IPS-15b (cell line): ENCODE data around the gene MT1E.

Experiments
- H3K27me3 ChIP-seq: one replicate; pipeline ENCODE4 v1.6.1; 2013; ENCODE audit warnings: low read length; ENCODE audit not compliant: control insufficient read depth, insufficient read depth
- H3K36me3 ChIP-seq: one replicate; pipeline ENCODE4 v1.6.1; 2013; ENCODE audit warnings: low read length; ENCODE audit not compliant: control insufficient read depth, insufficient read depth
- H3K4me1 ChIP-seq: one replicate; pipeline ENCODE4 v1.6.1; 2013; ENCODE audit warnings: mild to moderate bottlenecking, low read length; ENCODE audit not compliant: control insufficient read depth, insufficient read depth
- H3K4me3 ChIP-seq: one replicate; pipeline ENCODE4 v1.5.1; 2013; ENCODE audit warnings: low read depth, low read length
- H3K9ac ChIP-seq: one replicate; pipeline ENCODE4 v1.6.1; 2013; ENCODE audit warnings: low read depth, mild to moderate bottlenecking, low read length
- H3K9me3 ChIP-seq: one replicate; pipeline ENCODE4 v1.6.1; 2013; ENCODE audit warnings: mild to moderate bottlenecking, low read length; ENCODE audit not compliant: control insufficient read depth, insufficient read depth

The MT1E gene

DNA sequence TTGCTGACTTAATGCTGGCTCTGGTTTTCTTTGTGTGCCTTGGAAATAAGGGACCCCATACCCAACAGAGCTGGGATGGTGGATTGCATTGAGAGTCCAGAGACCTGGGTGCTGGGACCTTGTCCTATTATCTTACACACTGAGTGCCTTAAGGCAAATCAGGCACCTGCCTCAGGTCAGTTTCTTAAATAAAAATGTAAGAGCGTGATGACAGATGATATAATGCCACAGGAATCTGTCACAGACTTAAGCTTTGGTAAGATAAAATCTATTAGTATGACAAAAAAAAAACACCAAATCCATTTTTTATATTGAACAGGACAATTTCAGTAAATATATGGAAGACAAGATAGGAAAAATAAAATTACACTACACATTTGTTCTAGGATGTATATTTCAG, 14.5 kb downstream of the MT1E start:
- Histone ChIP-seq H3K4me1 (peaks cover 6% of the 10 kb centered on the region), H3K4me3 (no peak overlapping the region), H3K9ac (no peak overlapping the region), H3K27me3 (peaks cover 100% of the 10 kb centered on the region), H3K36me3 (no peaks in the 10 kb centered on the region), H3K9me3 (no peaks in the 10 kb centered on the region)

DNA sequence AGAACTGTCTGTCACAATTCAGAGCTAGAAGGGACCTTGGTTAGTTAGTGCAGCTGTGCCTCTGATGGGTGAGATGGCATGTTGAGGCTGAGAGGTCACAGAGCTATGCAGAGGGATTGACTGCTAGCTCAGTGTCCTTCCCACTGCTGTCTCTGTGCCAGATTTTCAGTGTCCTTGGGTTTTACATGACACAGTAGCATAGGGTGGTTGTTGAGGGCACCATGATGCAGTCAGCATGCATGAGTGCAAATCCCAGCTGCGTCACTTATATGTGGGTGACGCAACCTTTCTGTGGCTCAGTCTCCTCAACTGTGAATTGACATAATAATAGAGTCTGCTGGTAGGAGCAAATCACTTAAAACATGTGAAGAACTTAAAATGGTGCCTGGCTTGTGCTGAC, 15.6 kb downstream of the MT1E start:
- H3K4me3 ChIP-seq, result no peak overlapping the region
- H3K27me3 ChIP-seq, result peaks cover 100% of the 10 kb centered on the region

DNA sequence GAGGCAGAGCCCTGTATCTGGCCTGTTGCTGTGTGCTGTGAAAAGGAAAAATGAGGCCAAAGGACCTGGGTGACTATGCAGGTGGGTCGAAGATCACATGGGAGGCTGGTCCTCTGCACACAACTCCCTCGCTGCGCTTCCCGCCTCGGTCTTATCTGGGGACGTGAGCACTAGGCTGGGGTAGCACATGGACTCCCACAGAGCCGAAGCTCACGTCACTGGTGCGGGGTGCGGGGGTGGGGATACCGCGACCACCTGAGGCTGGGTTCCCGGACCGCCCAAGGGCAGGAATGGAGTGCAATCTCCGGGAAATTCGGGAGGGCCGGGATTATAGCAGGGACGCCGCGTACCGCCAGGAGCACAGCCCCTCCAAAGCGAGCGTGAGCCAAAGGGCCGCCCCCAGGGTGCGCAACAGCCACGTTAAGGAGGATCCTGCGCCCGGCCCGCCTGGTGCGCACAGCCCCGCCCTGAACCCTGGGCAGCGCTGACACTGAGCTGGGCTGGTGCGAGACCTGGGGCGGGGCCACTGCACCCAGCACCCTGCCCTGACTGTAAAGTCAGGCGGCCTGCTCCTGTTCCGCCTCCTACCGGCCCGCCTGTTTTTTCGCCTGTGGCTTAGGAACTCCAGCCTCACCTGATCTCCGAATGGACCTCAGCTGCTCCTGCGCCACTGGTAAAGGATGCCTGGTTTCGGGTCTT, 17.6 kb downstream of the MT1E start:
- Histone ChIP-seq H3K4me3 (peak overlapping the region; percentile 54), H3K27me3 (peaks cover 100% of the 10 kb centered on the region), H3K4me1 (peaks cover 6% of the 10 kb centered on the region), H3K9ac (peak overlapping the region; percentile 32), H3K9me3 (no peaks in the 10 kb centered on the region), H3K36me3 (no peaks in the 10 kb centered on the region)

More for the DNA sequence above, 15.6 kb downstream of the MT1E start:
- Histone ChIP-seq H3K9ac (no peak overlapping the region), H3K9me3 (no peaks in the 10 kb centered on the region), H3K36me3 (no peaks in the 10 kb centered on the region), H3K4me1 (peaks cover 6% of the 10 kb centered on the region)

DNA sequence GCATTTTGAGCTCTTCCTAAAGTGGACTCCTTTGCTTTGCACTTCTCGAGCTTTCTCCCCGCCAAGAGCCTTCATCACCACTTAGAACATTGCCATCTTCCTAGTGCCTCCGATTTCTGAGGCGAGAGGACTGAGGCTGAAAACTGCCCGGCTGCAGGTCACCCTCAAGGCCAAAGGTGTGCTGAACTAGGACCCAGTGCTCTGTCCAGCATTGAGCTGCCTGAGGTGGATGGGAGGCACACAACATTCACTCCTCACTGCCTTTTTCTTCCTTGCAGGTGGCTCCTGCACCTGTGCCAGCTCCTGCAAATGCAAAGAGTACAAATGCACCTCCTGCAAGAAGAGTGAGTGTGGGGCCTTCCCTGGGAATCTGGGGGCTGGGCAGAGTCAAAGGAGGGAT, 18.3 kb downstream of the MT1E start:
- Histone ChIP-seq H3K9me3 (no peaks in the 10 kb centered on the region), H3K27me3 (peaks cover 100% of the 10 kb centered on the region), H3K4me3 (peak overlapping the region; percentile 54), H3K4me1 (peaks cover 3% of the 10 kb centered on the region), H3K36me3 (no peaks in the 10 kb centered on the region), H3K9ac (no peak overlapping the region)

- Histone ChIP-seq H3K4me1 (peaks cover 3% of the 10 kb centered on the region), H3K4me3 (no peak overlapping the region), H3K27me3 (peaks cover 100% of the 10 kb centered on the region), H3K9me3 (no peaks in the 10 kb centered on the region), H3K36me3 (no peaks in the 10 kb centered on the region), H3K9ac (no peak overlapping the region)
Observed at GRCh38 chr16:56645311-56645710, 19.7 kb downstream of the MT1E start.

DNA sequence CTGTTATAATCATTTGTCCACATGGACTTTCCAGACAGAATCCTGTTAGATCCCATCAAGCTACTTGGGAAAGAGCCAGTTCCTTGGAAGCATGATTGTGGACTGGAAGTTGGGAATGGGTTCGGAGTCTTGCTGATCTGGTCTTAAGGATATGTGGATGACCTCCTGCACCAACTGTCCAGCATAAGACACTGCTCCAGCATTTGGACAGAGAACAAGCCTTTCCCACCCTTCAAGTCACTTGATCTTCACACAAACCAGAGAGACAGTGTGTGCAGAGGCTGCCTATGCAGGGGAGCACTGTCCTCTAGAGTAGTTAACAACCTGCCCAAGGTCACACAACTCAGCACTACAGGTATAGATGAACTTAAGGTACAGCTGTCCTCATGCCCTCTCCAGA, 20.3 kb downstream of the MT1E start:
- Histone ChIP-seq H3K27me3 (peaks cover 99% of the 10 kb centered on the region), H3K4me3 (no peak overlapping the region), H3K9ac (no peak overlapping the region), H3K36me3 (no peaks in the 10 kb centered on the region), H3K9me3 (no peaks in the 10 kb centered on the region), H3K4me1 (peaks cover 3% of the 10 kb centered on the region)

DNA sequence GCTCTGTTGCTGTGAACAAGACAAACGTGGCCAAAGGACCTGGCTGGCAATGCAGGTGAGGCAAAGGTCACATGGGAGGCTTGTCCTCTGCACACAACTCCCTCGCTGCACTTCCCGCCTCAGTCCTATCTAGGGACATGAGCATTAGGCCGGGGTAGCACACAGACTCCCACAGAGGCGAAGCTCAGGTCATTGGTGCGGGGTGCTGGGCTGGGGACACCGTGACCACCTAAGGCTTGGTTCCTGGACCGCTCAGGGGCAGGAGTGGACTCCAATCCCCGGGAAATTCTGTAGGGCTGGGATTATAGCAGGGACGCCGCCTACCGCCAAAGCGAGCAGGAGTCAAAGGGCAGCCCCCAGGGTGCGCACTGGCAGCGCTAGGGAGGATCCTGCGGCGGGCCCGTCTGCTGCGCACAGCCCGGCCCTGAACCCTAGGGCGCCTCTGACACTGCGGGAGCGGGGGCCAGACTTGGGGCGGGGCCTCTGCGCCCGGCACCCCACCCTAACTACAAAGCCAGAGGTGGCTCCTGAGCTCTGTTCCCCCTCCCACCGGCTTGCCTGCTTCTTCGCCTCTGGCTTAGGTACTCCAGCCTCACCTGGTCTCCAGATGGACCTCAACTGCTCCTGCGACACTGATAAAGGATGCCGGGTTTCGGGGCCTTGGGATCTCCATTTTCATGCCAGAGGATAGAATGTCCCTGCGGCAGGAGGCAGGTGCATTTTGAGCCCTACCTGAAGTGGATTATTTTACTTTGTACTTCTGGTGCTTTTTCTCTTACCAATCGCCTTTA, 22.3 kb downstream of the MT1E start:
- no peaks in the 10 kb centered on the region for H3K36me3 ChIP-seq
- peaks cover 98% of the 10 kb centered on the region for H3K27me3 ChIP-seq
- no peak overlapping the region for H3K9ac ChIP-seq
- H3K4me1 ChIP-seq, result peaks cover 3% of the 10 kb centered on the region
- H3K4me3 ChIP-seq, result peak overlapping the region; percentile 22
- no peaks in the 10 kb centered on the region for H3K9me3 ChIP-seq

GRCh38 chr16:56649271-56649670, 23.7 kb downstream of the MT1E start:
- peaks cover 92% of the 10 kb centered on the region for H3K27me3 ChIP-seq
- no peak overlapping the region for H3K4me3 ChIP-seq
- no peaks in the 10 kb centered on the region for H3K4me1 ChIP-seq
- no peaks in the 10 kb centered on the region for H3K9me3 ChIP-seq
- H3K9ac ChIP-seq, result no peak overlapping the region
- no peaks in the 10 kb centered on the region for H3K36me3 ChIP-seq

DNA sequence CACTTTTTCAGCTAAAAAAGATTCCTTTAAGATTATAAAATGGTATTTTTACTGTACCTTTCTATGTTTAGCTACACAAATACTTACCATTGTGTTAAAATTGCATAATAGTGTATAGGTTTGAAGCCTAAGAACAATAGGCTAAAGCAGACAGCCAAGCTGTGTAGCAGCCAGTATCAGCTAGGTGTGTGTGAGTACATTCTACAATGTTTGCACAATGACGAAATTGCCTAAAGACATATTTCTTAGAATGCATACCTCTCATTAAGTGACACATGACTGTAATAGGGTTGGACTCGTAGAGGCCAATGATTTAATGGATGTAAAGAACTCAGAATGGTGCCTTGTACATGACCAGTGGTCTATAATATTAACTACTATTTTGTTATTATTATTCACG, 24.2 kb downstream of the MT1E start:
- H3K27me3 ChIP-seq, result peaks cover 89% of the 10 kb centered on the region

DNA sequence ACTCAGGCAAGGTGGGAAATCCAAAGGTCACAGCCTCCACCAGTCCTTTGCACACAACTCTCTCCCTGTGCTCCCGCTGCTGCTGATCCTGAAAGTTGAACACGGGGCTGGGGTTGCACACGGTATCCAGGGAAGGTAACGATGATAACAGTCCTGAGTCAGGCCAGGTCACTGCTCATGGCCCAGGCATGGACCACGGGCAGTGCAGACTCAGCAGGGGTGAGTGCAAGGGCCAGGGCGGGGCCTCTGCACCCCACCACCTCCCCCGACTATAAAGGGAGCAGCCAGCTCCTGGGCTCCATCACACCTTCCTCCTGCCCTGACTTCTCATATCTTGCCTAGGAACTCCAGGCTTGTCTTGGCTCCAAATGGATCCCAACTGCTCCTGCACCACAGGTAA, 26.0 kb downstream of the MT1E start, which contains the start of gene MT1B:
TSS of gene MT1B (plus strand) at position 301 of the 400 bp plus-strand sequence. CDS start at position 369, 68 bp downstream.
- Histone ChIP-seq H3K9me3 (no peaks in the 10 kb centered on the region), H3K4me1 (no peaks in the 10 kb centered on the region), H3K36me3 (no peaks in the 10 kb centered on the region), H3K9ac (no peak within 1 kb of the TSS), H3K27me3 (peaks cover 89% of the 10 kb centered on the region), H3K4me3 (no peak within 1 kb of the TSS)

More for the DNA sequence above, 24.2 kb downstream of the MT1E start:
- Histone ChIP-seq H3K36me3 (no peaks in the 10 kb centered on the region), H3K9ac (no peak overlapping the region), H3K4me3 (no peak overlapping the region), H3K9me3 (no peaks in the 10 kb centered on the region), H3K4me1 (no peaks in the 10 kb centered on the region)

DNA sequence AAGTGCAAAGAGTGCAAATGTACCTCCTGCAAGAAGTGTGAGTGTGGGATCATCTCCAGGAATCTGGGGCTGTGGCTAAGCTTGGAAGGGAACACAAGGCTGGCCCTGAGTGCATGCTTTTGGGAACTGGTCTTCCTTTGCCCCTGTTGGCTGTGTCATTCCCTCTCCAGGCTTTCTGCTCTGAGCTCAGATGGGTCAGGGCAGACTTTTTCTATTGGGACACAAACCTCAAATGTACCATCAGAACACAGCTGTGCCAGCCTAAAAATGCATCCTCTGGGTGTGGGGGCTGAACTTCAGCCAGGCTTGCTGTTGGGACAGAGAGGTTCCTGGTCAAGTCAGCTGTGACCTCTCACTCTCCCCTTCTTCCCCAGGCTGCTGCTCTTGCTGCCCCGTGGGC, 27.0 kb downstream of the MT1E start:
- H3K9me3 ChIP-seq, result no peaks in the 10 kb centered on the region
- no peaks in the 10 kb centered on the region for H3K36me3 ChIP-seq
- H3K9ac ChIP-seq, result no peak overlapping the region
- no peaks in the 10 kb centered on the region for H3K4me1 ChIP-seq
- peaks cover 84% of the 10 kb centered on the region for H3K27me3 ChIP-seq
- no peak overlapping the region for H3K4me3 ChIP-seq

GRCh38 chr16:56653218-56653617, 27.6 kb downstream of the MT1E start:
- Histone ChIP-seq H3K27me3 (peaks cover 82% of the 10 kb centered on the region), H3K4me1 (peaks cover 2% of the 10 kb centered on the region), H3K9me3 (no peaks in the 10 kb centered on the region), H3K9ac (no peak overlapping the region), H3K36me3 (no peaks in the 10 kb centered on the region), H3K4me3 (no peak overlapping the region)
